Head of caudate nucleus (tissue), 42 donors: ENCODE results near the gene TMEM107.
A peak's percentile ranks its signal among the peaks of the same experiment; 100 is the strongest.

Source experiments
- DNase-seq, 42 donors: peaks; one replicate each; pipeline versions ENCODE4 v3.0.0 to v3.0.0-alpha.2; 2020 to 2021; ENCODE audit warnings: mixed read lengths in 7 of 42
- intact Hi-C: fragments of 100-400 bp; cut with DNase I; formaldehyde crosslinking; loops from one replicate; pipeline ENCODE4 v1.15.0; 2022

TMEM107 gene

DNA sequence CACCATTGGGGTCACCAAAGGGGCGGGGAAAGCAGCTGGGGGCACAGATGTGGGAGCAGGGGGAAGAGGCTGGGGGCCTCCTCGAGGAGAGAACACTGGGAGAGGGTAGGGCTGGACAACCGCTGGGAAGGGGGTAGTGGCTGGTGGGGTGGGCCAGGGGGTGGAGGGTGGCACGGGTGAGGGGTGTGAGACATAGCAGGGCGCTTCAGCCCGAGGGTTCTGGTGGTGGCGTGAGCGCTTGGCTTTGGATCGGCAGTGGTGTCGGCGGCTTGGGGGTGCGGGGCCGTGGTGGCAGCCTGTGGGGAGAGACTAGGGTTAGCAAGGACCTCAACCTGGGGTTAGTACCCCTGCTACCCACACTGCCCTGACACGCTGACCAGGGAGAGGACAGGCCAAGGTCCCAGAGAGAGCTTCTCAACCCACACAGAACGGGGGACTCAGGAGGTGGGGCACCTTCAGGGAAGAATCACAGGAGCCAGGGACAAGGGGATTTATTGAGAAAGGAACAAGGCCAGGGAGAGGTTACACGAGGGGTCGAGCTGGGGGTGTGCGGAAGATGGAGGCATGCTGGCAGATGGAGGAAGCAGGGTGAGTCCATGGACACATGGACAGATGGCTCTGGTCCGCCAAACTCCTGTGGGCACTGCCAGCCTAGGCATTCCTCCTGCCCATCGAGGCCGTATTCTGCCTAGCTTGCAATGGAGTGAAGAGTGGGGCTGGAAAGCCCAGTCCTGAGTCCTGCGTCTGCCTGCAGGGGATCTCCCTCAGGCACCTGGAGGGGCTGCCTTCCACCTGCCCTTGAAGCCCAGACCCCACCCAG lies 32.4 kb downstream of the TMEM107 start:
- no peak for DNase-seq
- intact Hi-C loops, result no loop called here

GRCh38 chr17:8142887-8143580 lies 33.1 kb downstream of the TMEM107 start:
- intact Hi-C loops, result no loop called here
- DNase-seq, result no peak

DNA sequence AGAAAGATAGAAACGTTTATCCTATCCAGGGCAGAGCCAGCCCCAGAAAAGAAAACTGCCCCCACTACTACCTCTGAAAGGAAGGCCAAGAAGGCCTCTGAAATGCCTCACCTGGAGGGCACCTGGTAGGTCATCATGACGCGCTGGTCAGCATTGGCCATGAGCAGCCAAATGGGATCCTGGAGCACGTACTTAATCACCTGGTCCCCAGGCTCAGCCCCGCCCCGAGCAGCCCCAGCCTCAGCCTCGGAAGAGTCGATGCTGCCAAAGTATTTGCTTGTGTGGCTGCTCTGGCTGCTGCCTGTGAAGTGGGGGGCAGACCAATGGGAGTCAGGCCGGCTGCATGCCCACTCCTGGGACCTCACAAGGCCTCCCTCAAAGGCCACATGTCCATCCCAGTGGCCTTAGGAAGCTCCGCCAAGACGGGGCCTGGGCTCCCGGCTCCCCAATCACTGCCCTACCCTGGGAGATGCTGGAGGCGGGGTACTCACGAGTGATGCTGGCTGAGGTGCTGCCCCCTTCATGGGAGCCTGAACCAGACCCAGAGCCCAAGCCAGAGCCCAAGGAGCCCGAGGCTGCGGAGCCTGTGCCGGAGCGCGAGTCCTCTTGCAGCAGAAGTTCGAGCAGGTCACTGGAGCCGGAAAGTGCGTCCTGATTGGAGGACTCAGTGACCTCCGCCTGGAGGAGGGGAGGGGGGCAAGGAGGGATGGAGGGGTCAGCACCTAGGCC lies 33.9 kb downstream of the TMEM107 start:
- intact Hi-C loops, result no loop called here
- no peak for DNase-seq

DNA sequence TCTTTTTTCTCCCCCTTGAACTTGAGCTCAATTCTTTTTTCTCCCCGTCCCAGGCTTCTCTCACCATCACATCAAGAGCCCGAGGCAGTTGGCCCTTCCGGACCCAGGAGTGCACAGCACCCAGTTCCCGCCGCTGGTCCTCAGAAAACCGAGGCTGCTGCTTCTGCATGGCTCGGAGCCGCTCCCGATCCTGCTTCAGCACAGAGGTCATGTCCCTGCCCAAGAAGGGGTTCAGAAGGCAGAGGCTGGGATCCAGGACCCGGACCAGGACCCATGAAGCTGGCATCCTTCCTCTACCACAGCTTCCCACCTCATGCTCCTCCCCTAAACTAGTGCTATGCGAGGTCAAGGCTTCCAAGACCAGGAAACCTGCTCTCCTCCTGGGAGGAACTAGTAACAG lies 34.4 kb downstream of the TMEM107 start:
- no peak for DNase-seq
- intact Hi-C loops, result no loop called here

GRCh38 chr17:8141045-8141444 lies 35.1 kb downstream of the TMEM107 start:
- intact Hi-C loops, result no loop called here
- peak in 1 of 42 donors; percentile 1 for DNase-seq

DNA sequence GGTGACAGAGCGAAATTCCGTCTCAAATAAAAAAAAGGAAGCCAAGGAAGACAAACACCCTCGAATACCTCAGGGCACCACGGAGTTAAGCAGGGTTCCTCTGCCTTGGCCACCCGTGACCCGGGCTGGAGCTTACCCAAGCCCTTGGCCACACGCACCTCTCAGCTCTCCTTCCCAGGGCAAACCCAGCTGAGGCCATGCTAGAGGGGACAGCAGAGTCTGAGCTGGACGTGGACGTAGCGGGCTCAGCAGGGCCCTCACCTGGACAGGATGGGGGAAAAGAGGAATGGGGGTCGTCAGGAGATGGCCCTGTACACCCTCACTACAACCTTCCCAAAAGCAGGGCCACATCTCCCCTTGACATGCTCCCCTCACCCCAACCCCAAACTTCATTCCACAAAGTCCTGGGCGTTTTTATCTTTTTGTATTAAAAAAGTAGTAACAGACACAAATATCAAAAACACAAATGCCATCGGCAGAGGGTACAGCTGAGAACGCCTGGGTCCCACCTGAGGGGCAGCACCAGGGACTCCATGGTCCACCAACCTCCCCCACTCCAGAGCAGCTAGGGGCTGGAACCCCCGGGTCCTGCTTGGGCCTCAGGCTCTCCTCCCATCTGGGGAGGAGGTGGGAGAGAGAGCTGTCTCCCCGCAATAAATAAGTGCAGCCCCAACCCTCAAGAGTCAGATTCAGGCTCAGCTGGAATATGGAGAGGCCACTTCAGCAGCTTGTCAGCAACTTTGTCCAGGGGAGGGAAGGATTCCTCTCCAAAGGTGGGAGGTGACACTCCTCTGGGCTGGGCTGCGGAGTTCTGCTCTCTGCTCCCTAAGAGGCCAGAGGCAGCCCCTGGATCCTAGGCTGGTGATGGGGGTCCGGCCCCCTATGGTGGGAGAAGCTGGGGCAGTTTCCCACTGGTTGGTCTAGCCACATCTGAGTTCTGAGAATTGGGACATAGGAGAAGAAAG lies 35.8 kb downstream of the TMEM107 start:
- DNase-seq, result peak in 1 of 42 donors; percentile 1
- intact Hi-C loops, result no loop called here

DNA sequence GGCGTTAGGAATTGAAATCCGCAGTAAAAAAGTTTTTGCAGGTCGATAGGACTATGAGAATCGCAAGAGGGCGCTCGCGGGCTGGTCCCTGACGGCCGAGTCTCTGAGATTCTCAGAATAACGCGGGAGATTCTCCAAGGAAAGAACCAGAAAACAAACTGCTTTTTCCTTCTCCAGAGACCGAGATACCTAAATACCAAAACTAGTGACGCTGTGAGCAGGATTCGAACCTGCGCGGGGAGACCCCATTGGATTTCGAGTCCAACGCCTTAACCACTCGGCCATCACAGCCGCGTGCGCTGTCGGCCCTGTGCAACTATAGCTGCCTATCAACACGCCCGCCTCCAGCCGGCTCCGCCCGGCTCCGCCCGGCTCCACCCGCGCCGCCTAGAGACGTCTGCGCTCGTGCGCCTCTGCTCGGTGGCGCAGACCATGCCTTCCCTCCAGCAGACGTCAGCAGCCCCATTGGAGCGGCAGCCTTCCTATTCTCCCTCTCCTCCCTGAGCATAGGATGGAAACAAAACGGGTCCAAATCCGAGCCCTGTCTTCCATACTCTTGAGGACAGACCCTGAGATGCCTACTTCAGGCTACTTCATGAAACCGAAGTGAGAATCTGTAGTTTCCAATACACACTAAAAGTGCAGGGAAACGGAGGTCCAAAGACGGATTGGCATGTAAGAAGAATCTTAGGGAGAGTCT lies 37.4 kb downstream of the TMEM107 start:
- intact Hi-C loops, result no loop called here
- peak; percentile 84 to 97 (median 92) for DNase-seq

DNA sequence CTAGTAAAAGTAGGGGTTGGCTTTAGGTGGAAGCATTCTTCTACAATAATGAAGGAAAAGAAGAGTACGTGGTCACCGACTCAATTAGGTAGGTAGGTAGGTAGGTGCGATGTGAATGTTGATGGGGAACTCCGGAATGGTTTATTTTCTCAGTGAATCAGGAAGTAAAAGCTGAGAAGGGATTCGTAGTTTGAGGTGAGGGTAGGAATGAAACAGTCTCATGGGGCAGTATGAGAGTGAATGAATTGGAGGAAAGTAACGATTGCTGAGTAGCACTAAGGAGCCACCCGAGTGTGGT lies 37.9 kb downstream of the TMEM107 start:
- DNase-seq, result no peak
- intact Hi-C loops, result no loop called here

DNA sequence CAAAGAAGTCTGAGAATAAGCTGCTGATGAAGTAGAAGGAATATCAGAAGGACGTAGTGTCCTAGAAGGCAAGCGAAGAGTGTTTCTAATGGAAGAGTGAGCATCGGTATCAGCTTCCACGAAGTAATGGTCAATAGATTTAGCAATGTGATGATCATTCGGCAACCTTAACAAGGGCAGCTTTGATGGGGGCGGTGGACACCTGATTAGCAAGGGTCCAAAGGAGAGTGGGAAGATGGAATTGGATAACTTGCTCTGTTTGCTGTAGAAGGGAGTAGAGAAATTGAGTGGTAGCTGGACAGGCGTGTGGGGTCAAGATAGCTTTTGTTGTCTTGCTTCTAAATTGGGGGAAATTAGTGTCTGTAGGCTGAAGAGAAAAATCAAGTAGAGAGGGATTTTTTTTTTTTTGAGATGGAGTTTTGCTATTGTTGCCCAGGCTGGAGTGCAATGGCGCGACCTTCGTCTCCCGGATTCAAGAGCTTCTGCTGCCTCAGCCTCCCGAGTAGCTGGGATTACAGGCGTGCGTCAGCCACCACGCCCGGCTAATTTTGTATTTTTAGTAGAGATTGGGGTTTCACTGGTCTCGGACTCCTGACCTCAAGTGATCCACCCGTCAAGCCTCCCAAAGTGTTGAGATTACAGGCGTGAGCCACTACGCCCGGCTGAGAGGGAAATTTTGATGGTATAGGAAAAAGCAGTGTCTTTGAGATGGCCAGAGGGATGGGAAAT lies 38.4 kb downstream of the TMEM107 start:
- no peak for DNase-seq
- intact Hi-C loops, result no loop called here

DNA sequence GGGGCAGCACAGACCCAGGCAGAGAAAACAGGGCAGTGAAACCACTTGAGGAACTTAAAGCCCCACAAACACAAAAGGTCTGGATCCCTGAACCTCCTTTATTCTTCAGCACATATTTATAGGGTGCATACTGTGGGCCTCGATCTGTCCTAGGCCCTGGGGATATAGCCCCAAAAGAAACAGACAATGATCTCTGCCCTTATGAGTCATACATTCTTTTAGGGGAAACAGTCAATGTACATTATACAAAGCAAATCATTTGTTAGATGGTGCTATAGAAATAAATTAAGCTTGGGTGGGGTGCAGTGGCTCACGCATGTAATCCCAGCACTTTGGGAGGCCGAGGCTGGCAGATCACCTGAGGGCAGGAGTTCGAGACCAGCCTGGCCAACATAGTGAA lies 42.2 kb downstream of the TMEM107 start:
- DNase-seq, result no peak
- intact Hi-C loops, result no loop called here

DNA sequence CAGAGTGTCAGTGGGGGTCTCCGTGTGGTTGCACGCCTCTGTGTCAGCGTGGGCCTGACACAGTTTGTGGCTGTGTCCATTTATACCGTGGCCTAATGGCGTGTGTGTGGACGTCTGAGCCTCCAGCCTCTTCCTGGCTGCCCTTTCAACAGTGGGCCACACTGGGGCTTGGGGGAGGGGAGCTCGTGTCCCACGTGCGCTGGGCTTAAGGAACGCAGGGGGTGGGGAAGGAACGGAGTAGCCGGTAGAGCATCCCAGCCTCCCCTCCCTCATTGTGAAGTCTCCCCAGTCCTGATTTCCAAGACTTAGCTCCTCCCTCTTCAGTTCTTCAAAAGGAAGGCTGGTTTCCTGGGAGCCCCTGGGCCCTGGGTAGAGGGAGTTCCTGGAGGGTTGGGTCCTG lies 42.8 kb downstream of the TMEM107 start:
- DNase-seq, result no peak
- intact Hi-C loops, result no loop called here

DNA sequence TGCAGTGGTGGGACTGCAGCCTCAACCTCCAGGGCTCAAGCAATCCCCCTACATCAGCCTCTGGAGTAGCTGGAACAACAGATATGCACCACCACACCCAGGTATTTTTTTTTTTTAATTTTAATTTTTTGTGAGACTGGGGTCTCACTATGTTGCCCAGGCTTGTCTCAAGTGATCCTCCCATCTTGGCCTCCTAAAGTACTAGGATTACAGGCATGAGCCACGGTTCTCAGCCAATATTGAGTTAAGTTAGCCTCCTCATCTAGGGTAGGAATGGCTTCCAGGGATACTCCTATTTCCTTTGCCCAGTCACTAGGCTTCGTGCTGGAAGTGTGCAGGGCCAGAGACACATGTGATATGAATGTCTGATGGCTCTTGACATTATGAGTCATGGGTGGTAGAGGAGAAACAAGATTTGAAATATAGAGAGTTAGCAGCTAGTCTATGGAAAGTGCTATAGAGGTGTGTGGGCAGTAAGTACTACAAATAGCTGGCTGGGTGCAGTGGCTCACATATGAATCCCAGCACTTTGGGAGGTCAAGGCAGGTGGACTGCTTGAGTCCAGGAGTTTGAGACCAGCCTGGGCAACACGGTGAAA lies 44.2 kb downstream of the TMEM107 start:
- intact Hi-C loops, result no loop called here
- DNase-seq, result no peak

DNA sequence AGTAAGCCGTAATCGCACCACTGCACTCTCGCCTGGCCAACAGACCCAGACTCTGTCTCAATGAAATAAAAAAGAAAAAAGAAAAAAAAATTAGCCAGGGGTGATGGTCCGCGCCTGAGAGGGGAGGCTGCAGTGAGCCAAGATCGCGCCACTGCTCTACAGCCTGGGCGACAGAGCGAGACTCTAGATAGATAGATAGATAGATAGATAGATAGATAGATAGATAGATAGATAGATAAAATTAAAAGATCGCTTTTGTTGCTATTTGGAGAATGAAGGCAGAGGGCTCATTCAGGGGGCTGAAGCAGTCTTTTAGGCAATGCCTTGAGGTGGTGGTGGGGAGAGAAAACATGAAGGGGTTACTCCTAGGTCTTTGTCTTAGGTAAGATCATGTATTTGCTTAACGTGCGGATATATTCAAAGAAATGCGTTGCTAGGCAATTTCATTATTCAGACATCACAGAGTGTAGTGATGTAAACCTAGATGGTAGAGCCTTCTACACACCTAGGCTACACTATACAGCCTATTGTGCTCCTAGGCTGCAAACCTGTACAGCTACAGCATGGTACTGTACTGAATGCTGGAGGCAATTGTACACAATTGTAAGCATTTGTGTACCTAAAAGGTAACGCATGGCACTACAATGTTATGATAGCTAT lies 47.9 kb downstream of the TMEM107 start:
- no peak for DNase-seq
- intact Hi-C loops, result loop anchor here (10.0 kb wide), 2 partner anchors 57 to 177 kb away; no protein-coding TSS in a partner anchor

GRCh38 chr17:8126491-8127066 lies 49.6 kb downstream of the TMEM107 start:
- intact Hi-C loops, result loop anchor here (10.0 kb wide), 2 partner anchors 58 to 178 kb away; no protein-coding TSS in a partner anchor
- DNase-seq, result peak in 21 of 42 donors; percentile 36 to 71 (median 49)

GRCh38 chr17:8125947-8126490 lies 50.2 kb downstream of the TMEM107 start:
- intact Hi-C loops, result loop anchor here (10.0 kb wide), 2 partner anchors 59 to 179 kb away; no protein-coding TSS in a partner anchor
- peak in 8 of 42 donors; percentile 7 to 55 (median 31) for DNase-seq
